GM18508 (cell line): Measurements from ENCODE around the gene PDIK1L.

Experiments used
- ATAC-seq: cut with Tn5 transposase; IDR thresholded peaks from one replicate; pipeline ENCODE4 v1.9.1; 2021; ENCODE audit warnings: moderate number of reproducible peaks; ENCODE audit not compliant: insufficient read depth, unreplicated experiment

The PDIK1L gene

DNA sequence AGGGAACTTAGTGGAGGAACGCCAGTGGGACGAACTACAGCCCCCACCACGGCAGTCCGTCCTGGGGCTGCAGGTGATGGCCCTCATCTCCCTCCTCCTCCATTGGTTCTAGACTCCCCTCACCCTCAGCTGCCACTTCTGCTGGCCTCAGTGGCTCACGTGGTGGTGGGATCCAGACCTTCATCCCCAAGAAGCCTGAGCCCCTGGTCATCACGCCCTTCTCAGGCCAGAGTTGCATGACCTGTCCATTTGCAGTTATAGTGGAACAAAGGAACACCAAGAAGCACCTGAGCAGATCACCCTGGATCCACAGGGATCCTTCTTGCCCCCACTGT, 34.3 kb downstream of the PDIK1L start:
- ATAC-seq = no peak

DNA sequence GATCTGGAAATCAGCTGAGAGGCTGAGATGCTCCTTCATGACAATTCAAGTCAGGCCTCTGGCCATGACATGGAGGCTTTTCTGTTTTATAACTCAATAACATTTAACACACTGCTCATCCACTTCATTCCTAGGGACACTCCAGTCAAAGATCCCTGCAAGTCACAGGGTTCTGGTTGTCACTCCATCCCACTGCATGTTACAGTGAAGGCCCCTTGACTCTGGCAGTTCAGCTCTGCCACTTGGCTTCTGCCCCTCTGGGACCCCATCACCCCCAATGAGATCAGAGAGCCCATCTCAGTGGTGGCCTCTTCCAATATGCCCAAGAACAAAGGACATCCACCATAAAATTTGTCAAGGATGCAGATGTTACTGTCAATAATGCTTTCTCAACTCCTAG, 37.3 kb downstream of the PDIK1L start:
- ATAC-seq = no peak

DNA sequence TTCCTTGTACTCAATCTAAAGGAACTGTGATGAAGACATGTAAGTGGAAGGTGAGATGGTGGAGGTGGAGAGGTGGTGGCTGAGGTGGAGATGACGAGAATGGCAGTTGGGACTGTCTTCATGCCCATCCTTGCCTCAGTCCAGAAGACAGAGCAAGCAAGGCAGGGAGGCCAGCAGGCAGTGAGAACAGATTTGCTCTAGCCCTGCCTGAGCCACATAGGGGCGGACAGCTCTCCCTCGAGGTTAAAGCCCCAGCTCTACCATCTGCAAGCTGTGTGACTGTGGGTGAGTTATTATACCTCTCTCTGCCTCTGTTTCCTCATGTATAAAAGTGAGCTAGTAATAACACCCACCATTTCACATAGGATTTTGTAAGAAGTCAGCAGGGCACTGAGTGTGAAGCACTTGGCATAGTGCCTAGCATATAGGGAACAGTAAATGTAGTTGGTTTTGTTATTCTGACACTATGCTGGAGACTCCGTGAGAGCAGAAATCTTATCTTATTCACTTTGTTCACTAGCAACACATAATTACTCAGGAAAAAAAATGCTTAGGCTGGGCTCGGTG, 42.4 kb downstream of the PDIK1L start:
- no peak for ATAC-seq

DNA sequence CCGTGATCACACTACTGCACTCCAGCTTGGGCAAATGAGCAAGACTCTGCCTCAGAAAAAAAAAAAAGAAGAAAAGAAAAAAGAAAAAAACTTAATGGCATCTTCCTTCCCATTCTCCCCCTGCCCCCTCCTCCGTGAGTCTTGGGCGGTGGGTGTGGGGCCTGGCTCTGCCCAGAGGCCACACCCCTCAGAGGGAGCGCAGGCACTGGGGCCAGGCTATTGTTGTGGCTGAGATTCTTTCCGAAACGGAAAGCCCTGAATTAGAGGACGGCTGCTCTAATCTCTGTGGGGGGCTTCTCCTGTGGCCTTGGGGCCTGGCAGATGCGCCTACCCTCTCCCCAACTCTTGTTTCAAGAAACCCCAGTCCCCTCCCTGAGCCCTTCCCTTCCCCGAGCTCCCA, 43.1 kb downstream of the PDIK1L start:
- no peak for ATAC-seq

DNA sequence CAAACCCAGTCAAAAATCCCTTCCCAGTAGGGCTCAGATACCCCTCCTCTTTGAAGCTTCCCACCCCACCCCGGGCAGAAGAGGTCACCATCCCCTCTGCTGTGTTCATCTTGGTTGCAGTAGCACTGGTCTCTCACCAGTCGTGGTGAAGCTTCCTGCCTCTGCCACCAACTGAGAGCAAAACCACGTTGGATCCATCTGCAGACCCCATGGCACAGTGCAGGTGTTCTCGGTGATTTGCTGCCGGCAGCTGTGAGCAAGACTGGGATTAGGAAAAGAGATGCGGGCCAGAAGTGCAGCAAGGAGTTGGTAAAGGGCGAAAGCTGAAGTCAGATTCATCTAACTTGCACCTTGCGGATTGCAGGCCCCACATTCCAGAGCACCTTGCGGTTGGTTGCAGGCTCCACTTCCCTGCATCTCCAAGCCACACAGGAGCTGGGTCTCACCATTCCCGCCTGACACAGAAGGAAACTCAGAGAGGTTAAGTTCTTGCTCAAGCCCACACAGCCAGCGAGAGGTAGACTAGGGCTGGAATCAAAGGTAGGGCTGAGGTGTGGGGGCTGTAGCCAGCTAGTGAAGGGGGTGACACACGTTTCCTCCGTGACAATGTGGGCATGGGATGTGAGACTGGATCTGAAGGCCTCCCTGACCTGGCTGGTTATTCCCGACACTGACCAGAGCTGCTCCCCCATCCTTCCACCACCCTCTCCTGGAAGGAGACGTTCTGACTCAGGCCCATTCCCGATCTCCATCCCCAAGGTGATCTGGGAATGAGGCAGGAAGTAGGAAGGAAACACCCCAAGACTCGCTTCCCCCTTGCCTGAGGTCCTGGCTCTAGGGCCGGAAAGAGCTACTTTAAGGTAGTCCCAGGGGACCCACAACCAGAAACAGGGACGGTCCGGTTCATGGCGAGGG, 44.0 kb downstream of the PDIK1L start:
- no peak for ATAC-seq

DNA sequence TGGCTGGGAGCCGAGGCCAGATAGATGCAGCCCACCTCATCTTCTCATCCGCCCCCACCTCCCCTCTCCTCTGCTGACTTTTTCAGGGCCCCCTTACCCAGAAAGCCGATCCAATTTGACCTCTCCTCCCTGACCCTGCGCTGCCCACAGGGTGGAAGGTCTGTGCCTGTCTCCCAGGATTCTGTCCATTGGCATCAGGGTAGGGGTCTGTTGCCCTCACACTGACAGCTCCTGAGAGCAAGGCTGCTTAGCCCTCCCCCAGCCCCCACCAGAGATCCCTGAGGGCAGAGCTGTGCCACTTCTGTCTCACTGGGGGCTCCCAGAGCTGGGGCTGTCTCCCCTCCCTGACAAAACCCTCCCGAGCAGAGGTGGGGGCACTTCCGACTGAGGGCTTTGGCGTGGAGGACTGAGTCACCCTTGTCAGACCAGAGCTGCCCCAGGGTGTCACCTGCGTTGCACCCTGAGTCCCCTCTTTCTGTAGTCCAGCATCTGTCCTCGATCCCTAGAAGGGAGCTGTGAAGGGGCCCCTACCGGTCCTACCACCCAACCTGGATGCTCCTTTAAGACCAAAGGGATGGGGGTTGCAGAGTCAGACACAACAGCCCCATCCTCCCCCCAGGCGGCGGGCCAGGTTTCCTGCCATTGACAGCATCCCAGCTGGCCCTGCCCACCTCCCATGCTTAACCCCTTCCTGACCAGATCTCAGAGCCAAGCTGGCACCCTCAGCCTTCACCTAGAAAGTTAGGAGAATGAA, 44.8 kb downstream of the PDIK1L start:
- ATAC-seq = no peak

DNA sequence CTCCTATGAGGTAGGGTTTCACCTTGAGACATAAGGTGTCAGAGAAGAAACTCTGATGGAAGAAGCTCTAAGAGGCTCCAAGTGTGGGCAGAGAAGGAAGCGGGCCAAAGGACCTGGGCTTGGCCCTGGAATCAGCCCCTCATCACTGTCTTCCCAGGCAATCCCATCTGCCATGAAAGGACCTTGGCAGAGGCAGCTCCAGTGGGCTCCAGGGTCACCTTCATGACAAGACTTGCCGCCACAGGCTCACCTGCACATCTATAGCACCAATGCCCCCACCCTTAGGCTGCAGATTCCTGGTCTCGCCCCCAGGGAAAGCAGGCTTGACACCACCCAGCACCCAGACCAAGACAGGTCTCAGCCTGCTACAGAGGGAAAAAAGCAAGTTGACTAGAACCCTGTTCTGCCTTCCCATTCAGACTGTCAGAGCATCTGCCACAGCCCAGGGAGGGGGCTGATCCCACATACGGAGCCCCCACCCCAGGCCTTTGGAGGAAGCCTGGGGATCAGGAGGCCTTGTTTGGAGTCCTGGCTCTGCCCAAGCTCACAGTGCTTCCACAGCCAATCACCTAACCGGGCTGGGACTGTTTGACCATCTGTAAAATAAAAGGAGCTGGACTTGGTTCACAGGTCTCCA, 46.8 kb downstream of the PDIK1L start:
- ATAC-seq = no peak

DNA sequence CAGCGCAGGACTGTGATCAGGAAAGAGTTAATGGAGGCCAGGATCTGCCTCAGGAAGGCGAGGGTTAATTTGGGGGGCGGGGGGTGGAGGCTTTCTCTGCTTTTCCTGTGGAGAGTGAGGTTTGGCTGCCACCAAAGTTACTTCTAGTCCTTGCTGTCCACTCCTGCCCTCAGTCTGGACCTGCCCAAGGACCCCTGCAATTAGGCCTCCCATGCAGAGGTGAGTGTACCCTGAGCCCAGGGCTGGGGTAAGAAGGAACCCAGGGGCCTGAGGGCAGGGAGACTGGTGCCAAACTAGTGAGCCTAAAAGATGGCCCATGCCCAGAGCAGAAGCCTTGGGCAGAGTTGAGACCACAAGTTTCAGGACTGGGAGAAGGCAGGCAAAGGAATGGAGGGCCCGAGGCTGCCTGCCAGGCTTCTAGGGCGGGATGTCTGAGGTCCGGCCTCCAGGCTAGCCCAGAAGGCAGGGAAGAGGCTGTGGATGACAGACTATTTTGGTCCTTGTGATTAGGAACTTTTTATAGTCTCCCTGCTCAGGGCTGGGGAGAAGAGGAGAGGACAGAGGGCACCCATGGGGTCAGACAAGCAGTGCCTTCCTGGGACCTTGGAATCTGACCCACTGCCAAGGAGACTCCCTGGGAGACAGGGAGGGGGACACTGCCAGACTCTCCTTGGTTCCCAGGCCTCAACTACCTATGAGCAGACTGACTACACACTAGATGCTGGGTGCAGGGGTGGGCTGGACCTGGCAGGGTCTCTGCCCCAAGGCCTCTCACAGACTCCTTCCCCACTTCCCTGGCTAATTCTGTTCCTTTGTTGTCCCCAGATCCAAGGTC, 47.5 kb downstream of the PDIK1L start, which contains the start of gene FAM110D:
Gene FAM110D (plus strand): TSS at position 172 of the 835 bp plus-strand sequence. CDS start 2,213 bp downstream, outside the sequence.
- ATAC-seq = no peak

DNA sequence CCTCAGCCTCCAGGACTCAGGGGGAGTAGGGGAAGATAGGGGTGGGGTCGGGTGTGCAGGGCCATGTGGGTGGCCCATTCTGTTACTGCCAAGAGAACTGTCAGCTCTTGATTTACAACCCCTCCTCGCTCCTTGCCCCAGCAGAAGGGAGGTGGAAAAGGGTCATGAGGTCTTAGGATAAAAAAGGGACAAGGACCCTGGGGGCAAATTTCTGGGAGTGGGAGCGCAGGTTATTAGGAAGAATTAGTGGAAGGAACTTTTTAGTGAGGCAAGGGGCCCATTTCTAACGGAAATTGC, 48.1 kb downstream of the PDIK1L start:
- ATAC-seq = no peak

DNA sequence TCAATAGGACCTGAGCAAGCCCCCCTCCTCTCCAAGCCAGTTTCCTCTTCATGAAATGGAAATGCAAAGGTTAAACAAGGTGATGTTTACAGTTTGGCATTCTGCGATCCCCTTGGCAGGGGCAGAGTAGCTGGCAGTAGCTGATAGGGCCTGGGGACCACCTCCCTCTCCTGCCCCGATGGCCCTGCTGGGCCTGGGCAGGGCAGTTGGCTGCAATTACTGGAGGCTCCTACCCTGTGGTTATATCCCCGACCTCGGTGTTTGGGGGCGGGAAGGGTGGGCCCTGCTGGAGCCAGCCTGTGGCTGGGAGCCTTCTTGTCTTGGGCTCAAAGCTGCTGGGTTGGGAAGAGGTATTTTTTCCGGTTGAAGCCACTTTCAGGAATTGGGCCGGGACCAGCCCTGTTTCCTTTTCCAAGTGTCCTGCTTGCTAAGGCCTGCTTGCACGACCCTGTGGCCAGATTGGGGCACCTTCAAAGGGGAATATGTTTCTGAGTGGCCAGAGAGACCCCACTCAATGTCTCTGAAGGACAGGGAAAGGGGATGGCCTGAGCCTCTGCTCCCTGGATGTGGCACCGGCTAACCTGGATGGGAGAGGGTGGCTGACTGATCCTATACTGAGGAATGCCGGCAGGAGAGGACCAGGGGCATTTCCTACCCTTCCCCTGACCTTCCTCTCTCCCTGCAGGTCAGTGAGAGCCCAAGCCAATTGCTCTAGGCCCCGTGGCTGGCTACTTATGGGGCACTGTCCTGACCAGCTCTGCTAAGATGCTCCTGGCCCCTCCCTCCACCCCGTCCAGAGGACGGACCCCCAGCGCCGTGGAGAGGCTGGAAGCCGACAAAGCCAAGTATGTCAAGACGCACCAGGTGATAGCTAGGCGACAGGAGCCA, 49.1 kb downstream of the PDIK1L start:
- ATAC-seq = no peak

DNA sequence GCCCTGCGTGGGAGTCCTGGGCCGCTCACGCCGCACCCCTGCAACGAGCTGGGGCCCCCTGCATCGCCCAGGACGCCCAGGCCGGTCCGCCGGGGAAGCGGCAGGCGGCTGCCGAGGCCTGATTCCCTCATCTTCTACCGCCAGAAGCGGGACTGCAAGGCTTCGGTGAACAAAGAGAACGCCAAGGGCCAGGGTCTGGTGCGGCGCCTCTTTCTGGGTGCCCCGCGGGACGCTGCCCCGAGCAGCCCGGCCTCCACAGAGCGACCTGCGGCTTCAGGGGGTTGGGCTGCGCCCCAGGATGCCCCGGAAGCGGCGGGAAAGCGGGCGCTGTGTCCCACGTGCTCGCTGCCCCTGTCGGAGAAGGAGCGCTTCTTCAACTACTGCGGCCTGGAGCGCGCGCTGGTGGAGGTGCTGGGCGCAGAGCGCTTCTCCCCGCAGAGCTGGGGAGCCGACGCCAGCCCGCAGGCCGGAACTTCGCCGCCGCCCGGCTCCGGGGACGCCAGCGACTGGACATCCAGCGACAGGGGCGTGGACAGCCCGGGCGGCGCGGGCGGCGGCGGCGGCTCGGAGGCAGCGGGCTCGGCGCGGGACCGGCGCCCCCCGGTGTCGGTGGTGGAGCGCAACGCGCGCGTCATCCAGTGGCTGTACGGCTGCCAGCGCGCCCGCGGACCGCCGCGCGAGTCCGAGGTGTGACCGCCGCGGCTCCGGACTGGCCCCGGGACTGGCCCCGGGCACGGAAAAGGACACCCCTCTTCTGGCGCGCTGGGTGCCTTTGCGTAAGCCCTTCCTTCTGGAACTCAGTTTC, 50.0 kb downstream of the PDIK1L start:
- ATAC-seq = no peak

DNA sequence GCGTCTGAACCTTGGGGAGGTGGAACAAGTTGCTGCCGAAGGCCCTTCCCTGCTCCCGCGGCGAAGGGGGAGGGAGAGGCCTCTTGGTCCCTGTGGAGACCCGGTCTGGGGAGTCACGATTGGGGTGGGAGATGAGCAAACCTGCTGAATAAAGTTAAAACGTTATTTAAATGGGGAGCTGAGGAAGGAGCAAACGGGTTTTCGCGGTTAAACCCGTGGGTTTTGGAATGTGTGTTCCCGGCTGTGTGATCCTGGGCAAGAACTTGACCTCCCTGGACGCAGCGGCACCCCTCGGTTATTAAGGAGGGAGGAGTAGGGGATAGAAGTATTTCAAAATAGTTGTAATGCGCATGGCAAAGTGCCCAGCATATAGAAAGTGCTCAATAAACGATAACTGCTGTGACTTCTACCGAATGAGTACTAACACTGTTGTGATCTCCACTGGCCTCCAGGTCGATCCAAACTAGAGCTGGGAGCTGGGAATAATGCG, 50.6 kb downstream of the PDIK1L start:
- no peak for ATAC-seq

DNA sequence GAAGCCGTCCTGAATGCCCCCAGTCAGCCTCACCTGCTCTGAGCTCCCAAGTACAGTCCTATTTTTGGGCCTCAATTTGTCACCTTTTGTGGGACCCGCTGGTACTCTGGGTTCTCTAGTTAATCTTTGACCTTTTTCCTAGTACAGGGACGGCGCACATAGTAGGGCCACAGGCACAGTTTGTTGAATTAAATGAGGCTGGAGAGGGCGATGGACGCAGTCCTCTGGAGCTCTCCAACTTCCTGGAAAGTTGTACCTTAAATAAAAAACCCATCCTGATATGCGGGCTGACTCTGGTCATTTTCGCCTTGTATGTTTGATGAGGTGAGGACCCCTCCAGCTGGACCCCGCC, 52.0 kb downstream of the PDIK1L start:
- no peak for ATAC-seq

DNA sequence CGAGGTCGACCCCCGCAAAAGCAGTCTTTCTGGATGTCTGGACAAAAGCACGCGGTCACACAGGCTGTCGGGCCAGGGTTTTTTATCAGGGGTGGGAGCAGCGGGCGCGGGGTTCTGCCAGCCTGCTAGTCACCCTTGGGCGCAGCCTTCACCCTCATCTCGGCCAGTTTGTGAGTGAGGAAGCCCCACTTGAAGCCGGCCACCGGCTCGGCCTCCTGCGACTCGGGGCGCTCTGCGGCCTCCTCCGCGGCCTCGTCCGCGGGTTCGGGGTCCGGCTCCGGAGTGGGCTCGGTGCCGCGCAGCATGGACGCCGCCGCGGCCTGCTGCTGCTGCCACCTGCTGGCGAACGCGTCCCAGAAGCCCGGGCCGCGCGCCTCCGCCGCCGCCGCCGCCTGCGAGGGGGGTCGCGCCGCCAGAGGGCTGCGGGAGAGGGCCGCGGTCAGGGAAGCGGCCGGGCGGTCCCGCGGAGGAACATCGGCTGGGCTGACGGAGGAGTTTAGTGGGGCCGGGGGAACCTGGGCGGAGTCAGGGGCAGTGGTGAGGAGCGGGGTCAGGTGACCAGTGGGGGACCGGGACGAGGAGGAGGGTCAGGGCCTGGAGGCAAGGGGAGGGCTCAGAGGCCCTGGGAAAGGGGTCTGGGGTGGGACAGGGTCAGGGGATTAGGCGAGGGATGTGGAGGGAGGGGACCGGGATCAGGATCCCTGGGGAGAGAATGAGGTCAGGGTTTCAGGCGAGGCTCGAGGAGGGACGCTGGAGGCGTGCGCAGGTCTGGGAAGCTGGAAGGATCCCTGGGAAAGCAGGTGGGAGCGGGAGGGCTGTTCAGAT, 52.6 kb downstream of the PDIK1L start:
- no peak for ATAC-seq

DNA sequence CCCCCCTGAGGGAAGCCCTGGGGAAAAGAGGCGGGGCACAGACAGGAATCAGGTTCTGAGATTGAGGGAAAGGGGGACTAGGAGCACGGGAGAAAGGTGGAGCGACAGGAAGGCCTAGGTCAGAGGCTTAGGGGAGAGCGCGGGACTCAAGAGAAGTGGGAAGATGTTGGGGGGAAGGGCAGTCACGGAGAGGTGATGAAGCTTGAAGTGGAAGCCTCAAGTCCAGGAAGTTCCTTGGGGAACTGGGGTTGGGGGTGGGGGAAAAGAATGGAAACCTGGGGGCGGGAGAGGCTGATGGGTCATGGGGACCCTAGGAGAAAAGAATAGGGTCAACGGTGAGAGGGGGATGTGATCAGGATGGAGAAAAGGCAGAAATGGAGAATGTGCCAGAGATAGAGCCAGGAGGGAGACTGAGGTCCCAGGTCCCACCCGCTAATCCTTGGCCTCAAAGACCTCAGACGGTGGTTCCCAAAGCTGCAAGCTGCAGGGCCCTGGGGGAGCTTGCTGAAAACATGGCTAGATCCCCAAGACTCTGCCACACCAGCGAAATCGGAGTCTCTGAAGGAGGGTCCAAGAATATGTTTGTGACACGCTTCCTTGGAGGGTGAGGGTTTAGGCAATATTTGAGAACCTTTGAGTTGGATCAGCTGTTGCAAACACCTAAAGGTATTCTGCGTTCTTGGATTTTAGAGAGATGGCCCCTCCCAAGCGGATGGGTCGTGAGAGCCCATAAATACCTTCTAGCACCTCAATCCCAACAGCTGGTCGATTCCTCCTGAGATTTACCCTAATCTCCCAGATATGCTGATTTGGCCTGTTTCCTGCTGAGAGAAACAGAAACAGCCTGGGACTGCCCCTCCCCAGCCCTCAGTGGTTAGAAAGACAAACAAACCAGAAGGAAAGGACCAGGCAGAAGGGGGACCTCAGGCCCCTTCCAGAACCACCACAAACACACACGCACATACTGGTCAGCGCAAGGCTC, 53.5 kb downstream of the PDIK1L start:
- no peak for ATAC-seq

DNA sequence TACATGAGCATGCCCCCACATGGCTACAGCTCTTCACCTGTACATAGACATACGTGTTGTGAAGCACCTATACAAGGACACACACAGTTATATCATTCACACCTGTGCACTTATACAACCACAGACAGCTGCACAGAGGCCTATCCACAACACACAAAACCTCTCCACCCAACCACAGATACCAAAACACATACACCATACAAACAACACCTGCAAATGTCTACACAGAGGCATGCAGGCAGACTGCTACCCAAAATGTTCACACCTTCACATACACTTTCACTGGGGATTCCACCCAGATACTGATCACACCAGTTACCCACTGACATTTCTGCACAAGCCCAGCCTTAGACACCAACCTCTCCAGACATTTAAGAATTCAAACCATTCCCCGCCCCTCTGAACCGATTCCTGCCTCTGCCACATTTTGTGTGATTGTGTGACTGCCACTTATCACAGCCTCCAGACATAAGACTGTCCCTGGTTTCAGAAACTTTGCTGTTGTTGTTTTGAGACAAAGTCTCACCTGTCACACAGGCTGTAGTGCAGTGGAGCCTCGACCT, 55.2 kb downstream of the PDIK1L start:
- no peak for ATAC-seq
